ENCODE results near the gene C9orf72. TPM values are rescaled to one million over a fixed set of nuclear protein-coding genes. Genes with fewer than 3 reads are reported as not detected.
"Not testable (repeated sequence)": the region's sequence is repeated elsewhere in the genome, so short reads cannot be mapped to it uniquely, and the experiment has no call there.

C9orf72 gene
- total RNA-seq, 1 donor from 2014 or later: 5.6 TPM

- no peak for DNase-seq (ENCODE audit: low spot score)
- ATAC-seq: no peak
These were observed 53.5 kb downstream of the C9orf72 start for GRCh38 chr9:27519466-27520465.

DNA sequence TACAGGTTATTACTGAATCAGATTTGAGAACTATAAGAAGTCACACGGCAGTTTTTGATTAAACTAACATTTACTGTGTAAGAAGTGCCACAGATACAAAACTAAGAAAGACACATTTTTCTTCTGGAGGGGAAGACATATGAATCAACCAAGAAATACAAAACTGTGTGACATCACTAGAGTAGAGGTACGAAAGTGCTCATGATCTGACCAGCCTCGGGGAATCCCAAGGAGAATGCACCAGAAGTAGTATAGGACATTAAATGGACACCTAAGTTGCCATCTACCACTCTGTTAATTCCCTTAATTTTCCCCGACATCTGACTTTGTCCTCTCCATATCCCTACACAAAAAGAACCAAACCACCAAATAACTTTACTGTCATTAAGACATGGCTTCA is 54.5 kb downstream of the C9orf72 start:
- no peak for ATAC-seq
- no peak for DNase-seq (ENCODE audit: low spot score)

- ATAC-seq: no peak
- DNase-seq (ENCODE audit: low spot score): no peak
These were observed 55.3 kb downstream of the C9orf72 start for GRCh38 chr9:27518006-27518405.

GRCh38 chr9:27514551-27514950 is 58.7 kb downstream of the C9orf72 start:
- ATAC-seq (no peak), DNase-seq (ENCODE audit: low spot score) (no peak)

DNA sequence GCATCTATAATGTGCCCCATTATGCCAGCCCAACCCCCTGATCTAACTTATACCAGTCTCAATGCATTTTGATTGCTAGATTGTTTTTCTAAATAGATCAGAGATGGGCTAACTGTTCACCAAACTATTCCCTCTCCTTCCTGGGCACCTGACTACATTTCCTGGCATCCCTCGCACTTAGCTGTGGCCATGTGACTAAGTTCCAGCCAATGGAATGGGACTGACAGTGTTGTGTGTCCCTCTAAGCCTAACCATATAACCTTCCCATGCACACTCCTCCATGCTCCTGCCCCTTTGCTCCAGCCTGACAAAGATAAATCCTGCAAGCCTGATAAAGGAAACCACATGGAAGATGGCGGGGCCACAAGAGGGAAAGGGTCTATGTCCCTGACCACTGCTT is 61.5 kb downstream of the C9orf72 start:
- DNase-seq (ENCODE audit: low spot score): no peak
- ATAC-seq: no peak

DNA sequence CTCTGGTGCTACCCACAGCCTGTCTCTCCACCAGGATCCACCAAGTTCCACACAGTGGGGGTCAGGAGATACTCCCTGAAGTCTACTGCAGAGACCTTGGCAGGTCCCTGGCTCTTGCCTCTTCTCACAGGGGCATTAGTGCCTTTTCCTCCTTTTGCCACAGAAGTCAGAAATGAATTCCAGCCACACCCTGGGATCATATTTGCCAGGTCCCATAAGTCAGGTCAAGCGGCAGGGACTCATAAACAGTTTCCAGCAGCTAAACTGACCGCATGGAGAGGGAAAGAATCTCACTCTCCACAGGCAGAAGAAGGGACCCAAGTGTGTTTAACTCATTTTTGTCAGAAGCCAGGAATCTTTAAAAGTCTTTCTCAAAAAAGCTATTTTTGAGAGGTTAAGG is 62.5 kb downstream of the C9orf72 start:
- DNase-seq (ENCODE audit: low spot score) (no peak), ATAC-seq (no peak)

GRCh38 chr9:27506981-27507380 is 66.3 kb downstream of the C9orf72 start:
- ATAC-seq: no peak
- DNase-seq (ENCODE audit: low spot score): no peak

DNA sequence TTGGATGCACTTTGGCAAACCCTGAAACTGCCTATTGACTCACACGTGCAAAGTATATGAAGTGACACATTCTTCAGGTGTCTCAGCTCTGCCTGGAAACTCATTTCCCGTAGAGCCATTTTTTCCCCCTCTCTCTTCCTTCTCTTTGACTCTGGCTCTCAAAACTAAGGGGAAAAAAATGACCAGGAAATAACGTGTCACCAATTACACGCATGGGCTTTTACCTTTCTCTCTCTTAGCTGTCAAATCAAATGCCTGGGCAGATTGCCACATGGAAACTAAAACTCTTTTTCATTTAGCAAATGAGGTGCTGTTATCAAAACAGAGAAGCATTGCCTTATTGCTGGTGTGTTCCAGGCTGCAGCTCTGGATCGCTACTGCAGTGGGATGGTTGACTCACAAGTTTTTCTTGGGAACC is 67.5 kb downstream of the C9orf72 start:
- ATAC-seq (no peak), DNase-seq (ENCODE audit: low spot score) (no peak)

- ATAC-seq (no peak), DNase-seq (ENCODE audit: low spot score) (no peak)
These were observed 69.0 kb downstream of the C9orf72 start for GRCh38 chr9:27504259-27504658.

DNA sequence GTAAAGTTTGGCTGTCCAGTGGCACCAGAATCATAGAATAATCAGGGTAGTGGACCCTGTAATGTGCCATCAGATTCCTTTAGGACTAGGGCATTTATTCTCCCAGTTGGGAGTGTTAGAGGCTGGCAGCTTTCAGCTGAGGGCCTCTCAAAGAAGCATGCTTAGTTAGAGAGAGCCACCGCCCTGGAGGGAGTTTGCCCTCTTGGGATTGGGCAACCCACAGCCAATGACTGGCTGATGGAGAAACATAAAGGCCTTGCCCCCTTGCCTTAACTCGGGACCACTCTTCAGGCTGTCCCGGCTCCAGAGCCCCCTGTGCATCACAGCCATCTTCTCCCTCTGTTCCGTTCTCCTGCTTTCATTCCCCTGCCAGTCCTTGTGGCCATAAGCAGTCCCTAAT is 69.7 kb downstream of the C9orf72 start:
- no peak for DNase-seq (ENCODE audit: low spot score)
- no peak for ATAC-seq

DNA sequence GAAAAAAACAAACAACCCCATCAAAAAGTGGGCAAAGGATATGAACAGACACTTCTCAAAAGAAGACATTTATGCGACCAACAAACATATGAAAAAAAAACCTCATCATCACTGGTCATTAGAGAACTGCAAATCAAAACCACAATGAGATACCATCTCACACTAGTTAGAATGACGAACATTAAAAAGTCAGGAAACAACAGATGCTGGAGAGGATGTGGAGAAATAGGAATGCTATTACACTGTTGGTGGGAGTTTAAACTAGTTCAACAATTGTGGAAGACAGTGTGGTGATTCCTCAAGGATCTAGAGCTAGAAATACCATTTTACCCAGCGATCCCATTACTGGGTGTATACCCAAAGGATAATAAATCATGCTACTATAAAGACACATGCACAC is 72.4 kb downstream of the C9orf72 start:
- DNase-seq (ENCODE audit: low spot score); ATAC-seq: not testable (repeated sequence)

DNA sequence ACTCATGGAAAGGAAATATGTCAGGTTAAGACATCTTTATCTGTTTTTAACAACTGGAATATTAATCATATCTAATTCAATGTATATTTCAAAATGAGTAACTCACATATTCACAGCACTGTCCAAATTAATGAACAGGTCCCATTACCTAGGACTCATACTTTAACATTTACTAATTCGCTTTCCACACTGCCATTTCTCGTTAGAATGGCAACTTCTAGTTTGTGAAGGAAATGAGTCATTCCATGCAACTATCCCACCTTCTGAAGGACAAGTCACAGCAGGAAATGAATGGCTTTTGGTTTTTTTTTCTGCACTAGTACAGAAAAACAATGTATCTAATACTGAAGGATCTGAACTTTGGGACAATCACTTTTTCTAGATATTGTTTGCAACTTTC is 73.8 kb downstream of the C9orf72 start:
- ATAC-seq (no peak), DNase-seq (ENCODE audit: low spot score) (no peak)

GRCh38 chr9:27497883-27498417 is 75.3 kb downstream of the C9orf72 start:
- ATAC-seq (no peak), DNase-seq (ENCODE audit: low spot score) (no peak)

Other genes starting within 250 kb of the C9orf72 start
- gene IFNK, start 49.2 kb downstream of the C9orf72 start, total RNA-seq: not detected
- 0.91 TPM for gene MOB3B, start 43.7 kb downstream of the C9orf72 start, total RNA-seq

All from left lobe of liver (tissue), 2 donors.